Stimulated activated CD4-positive, alpha-beta T cell treated with anti-CD3 and anti-CD28 coated beads, Interleukin-4, amount 100 ng/mL, for 24 hours (primary cell): Measurements from ENCODE around the gene STAT4.

Experiments
- DNase-seq: peaks from one replicate; pipeline ENCODE4 v3.0.0-alpha.2; 2020

STAT4 gene

GRCh38 chr2:191171708-191172355 lies 21.0 kb upstream of the STAT4 start:
- DNase-seq: peak; percentile 12

- DNase-seq: no peak
These were observed 20.5 kb upstream of the STAT4 start for GRCh38 chr2:191171286-191171685.

- DNase-seq: no peak
These were observed 20.0 kb upstream of the STAT4 start for GRCh38 chr2:191170773-191171172.

GRCh38 chr2:191170301-191170636 lies 19.5 kb upstream of the STAT4 start:
- DNase-seq: no peak

- no peak for DNase-seq
These were observed 18.9 kb upstream of the STAT4 start for GRCh38 chr2:191169456-191170300.

GRCh38 chr2:191167766-191168165 lies 17.0 kb upstream of the STAT4 start:
- no peak for DNase-seq

GRCh38 chr2:191166756-191167445 lies 16.1 kb upstream of the STAT4 start:
- DNase-seq: no peak

- no peak for DNase-seq
These were observed 15.4 kb upstream of the STAT4 start for GRCh38 chr2:191166111-191166755.

- peak; percentile 30 for DNase-seq
These were observed 14.4 kb upstream of the STAT4 start for GRCh38 chr2:191165176-191165643.

- no peak for DNase-seq
These were observed 8.0 kb upstream of the STAT4 start for GRCh38 chr2:191158747-191159146.

GRCh38 chr2:191158193-191158592 lies 7.4 kb upstream of the STAT4 start:
- DNase-seq: no peak

- no peak for DNase-seq
These were observed 4.8 kb upstream of the STAT4 start for GRCh38 chr2:191155608-191156071.

GRCh38 chr2:191153716-191154115 lies 2.9 kb upstream of the STAT4 start:
- no peak for DNase-seq

- no peak for DNase-seq
These were observed 1.9 kb upstream of the STAT4 start for GRCh38 chr2:191152482-191153240.

- no peak for DNase-seq
These were observed 537 bp upstream of the STAT4 start for GRCh38 chr2:191151331-191151730.

GRCh38 chr2:191150230-191150599 lies 579 bp downstream of the STAT4 start:
- DNase-seq: no peak

GRCh38 chr2:191149391-191149790 lies 1.4 kb downstream of the STAT4 start:
- no peak for DNase-seq

GRCh38 chr2:191148791-191149190 lies 2.0 kb downstream of the STAT4 start:
- no peak for DNase-seq

- no peak for DNase-seq
These were observed 2.5 kb downstream of the STAT4 start for GRCh38 chr2:191148281-191148680.

GRCh38 chr2:191145769-191146471 lies 4.9 kb downstream of the STAT4 start:
- no peak for DNase-seq

- no peak for DNase-seq
These were observed 6.6 kb downstream of the STAT4 start for GRCh38 chr2:191144217-191144616.

- DNase-seq: no peak
These were observed 7.0 kb downstream of the STAT4 start for GRCh38 chr2:191143791-191144190.
